Measurements from ENCODE around the gene DPP6.
"Not testable (repeated sequence)": the region's sequence is repeated elsewhere in the genome, so short reads cannot be mapped to it uniquely, and the experiment has no call there.

The DPP6 gene

GRCh38 chr7:154674191-154674590, 622.0 kb downstream of the DPP6 start:
- no peak for TF ChIP-seq CTCF (conservative IDR thresholded peaks at IDR 0.05; ENCODE audit: low read depth, low read length)
- no peaks in the 10 kb centered on the region for H3K36me3 ChIP-seq (ENCODE audit: insufficient read depth)
- H3K4me3 ChIP-seq (IDR thresholded peaks at IDR 0.05; ENCODE audit: insufficient read depth, low read depth, low read length), result no peak overlapping the region
- H3K79me2 ChIP-seq (ENCODE audit: insufficient read depth, low read depth), result no peaks in the 10 kb centered on the region
- no peaks in the 10 kb centered on the region for H3K4me1 ChIP-seq (ENCODE audit: low read depth, poor library complexity, severe bottlenecking)
- H3K27ac ChIP-seq, result no peak overlapping the region
- no peak overlapping the region for H3K4me2 ChIP-seq
- no peaks in the 10 kb centered on the region for H3K27me3 ChIP-seq (ENCODE audit: insufficient read depth, low read depth)
- H2AFZ ChIP-seq (ENCODE audit: low read depth), result no peak overlapping the region
- H4K20me1 ChIP-seq (ENCODE audit: insufficient read depth), result no peaks in the 10 kb centered on the region
- no peak overlapping the region for H3K9ac ChIP-seq

GRCh38 chr7:154675560-154675959, 623.4 kb downstream of the DPP6 start:
- no peaks in the 10 kb centered on the region for H3K36me3 ChIP-seq (ENCODE audit: insufficient read depth)
- H3K27me3 ChIP-seq (ENCODE audit: insufficient read depth, low read depth), result no peaks in the 10 kb centered on the region
- H4K20me1 ChIP-seq (ENCODE audit: insufficient read depth), result no peaks in the 10 kb centered on the region
- H3K9ac ChIP-seq, result no peak overlapping the region
- H3K79me2 ChIP-seq (ENCODE audit: insufficient read depth, low read depth), result no peaks in the 10 kb centered on the region
- no peaks in the 10 kb centered on the region for H3K4me1 ChIP-seq (ENCODE audit: low read depth, poor library complexity, severe bottlenecking)
- no peak overlapping the region for H3K4me3 ChIP-seq (IDR thresholded peaks at IDR 0.05; ENCODE audit: insufficient read depth, low read depth, low read length)
- TF ChIP-seq CTCF (conservative IDR thresholded peaks at IDR 0.05; ENCODE audit: low read depth, low read length), result no peak
- H3K27ac ChIP-seq, result no peak overlapping the region
- H2AFZ ChIP-seq (ENCODE audit: low read depth), result no peak overlapping the region
- H3K4me2 ChIP-seq, result no peak overlapping the region

GRCh38 chr7:154676033-154676421, 623.8 kb downstream of the DPP6 start:
- not testable (repeated sequence) for H3K9ac ChIP-seq; H2AFZ ChIP-seq (ENCODE audit: low read depth); H3K4me1 ChIP-seq (ENCODE audit: low read depth, poor library complexity, severe bottlenecking); H3K27me3 ChIP-seq (ENCODE audit: insufficient read depth, low read depth); H3K36me3 ChIP-seq (ENCODE audit: insufficient read depth); H3K4me3 ChIP-seq (IDR thresholded peaks at IDR 0.05; ENCODE audit: insufficient read depth, low read depth, low read length); H3K4me2 ChIP-seq; H3K79me2 ChIP-seq (ENCODE audit: insufficient read depth, low read depth); H3K27ac ChIP-seq; H4K20me1 ChIP-seq (ENCODE audit: insufficient read depth)

DNA sequence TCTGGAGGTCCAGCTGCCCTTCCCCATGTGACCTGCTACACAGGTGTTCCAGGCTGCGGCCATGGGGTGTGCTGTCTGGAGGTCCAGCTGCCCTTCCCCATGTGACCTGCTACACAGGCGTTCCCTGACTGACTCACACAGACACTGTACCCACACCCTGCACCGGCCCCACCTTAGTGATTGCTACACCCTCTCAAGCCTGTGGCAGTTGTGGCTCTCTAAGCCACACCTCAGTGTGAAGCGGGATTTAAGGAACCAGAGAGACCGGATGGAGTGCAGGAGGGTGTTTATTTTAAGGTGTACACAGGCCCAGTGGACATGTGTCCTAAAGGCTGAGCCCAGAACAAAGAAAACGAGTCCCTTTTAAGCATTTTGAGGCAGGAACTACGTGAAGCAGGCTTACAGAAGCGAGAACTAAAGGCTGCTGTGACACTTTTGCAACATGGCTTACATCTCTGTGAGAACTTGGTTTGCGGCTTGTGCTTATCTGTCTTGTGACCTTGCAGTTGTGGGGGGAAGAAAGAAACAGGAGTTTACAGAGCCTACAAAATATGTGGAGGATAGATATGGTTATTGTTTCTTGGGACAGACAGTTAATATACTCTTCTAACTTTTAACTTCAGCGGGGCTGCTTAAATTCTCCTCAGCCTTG, 624.4 kb downstream of the DPP6 start:
- Histone ChIP-seq H3K4me1 (ENCODE audit: low read depth, poor library complexity, severe bottlenecking) (no peaks in the 10 kb centered on the region), H3K36me3 (ENCODE audit: insufficient read depth) (no peaks in the 10 kb centered on the region), H3K4me3 (IDR thresholded peaks at IDR 0.05; ENCODE audit: insufficient read depth, low read depth, low read length) (no peak overlapping the region), H3K27me3 (ENCODE audit: insufficient read depth, low read depth) (no peaks in the 10 kb centered on the region), H3K27ac (no peak overlapping the region), H2AFZ (ENCODE audit: low read depth) (no peak overlapping the region), H3K79me2 (ENCODE audit: insufficient read depth, low read depth) (no peaks in the 10 kb centered on the region), H4K20me1 (ENCODE audit: insufficient read depth) (no peaks in the 10 kb centered on the region), H3K4me2 (no peak overlapping the region), H3K9ac (no peak overlapping the region)
- no peak for TF ChIP-seq CTCF (conservative IDR thresholded peaks at IDR 0.05; ENCODE audit: low read depth, low read length)

- Histone ChIP-seq H3K79me2 (ENCODE audit: insufficient read depth, low read depth) (no peaks in the 10 kb centered on the region), H2AFZ (ENCODE audit: low read depth) (no peak overlapping the region), H3K9ac (no peak overlapping the region)
These were observed 625.3 kb downstream of the DPP6 start for GRCh38 chr7:154677454-154677853.

GRCh38 chr7:154678001-154678550, 625.9 kb downstream of the DPP6 start:
- H3K9ac ChIP-seq; H3K4me3 ChIP-seq (IDR thresholded peaks at IDR 0.05; ENCODE audit: insufficient read depth, low read depth, low read length); H3K79me2 ChIP-seq (ENCODE audit: insufficient read depth, low read depth); H4K20me1 ChIP-seq (ENCODE audit: insufficient read depth); H3K27ac ChIP-seq; H2AFZ ChIP-seq (ENCODE audit: low read depth); H3K36me3 ChIP-seq (ENCODE audit: insufficient read depth); H3K4me1 ChIP-seq (ENCODE audit: low read depth, poor library complexity, severe bottlenecking); H3K4me2 ChIP-seq; H3K27me3 ChIP-seq (ENCODE audit: insufficient read depth, low read depth): not testable (repeated sequence)

More at GRCh38 chr7:154677454-154677853, 625.3 kb downstream of the DPP6 start:
- no peak overlapping the region for H3K4me2 ChIP-seq
- H3K27me3 ChIP-seq (ENCODE audit: insufficient read depth, low read depth), result no peaks in the 10 kb centered on the region
- H3K4me1 ChIP-seq (ENCODE audit: low read depth, poor library complexity, severe bottlenecking), result no peaks in the 10 kb centered on the region
- no peaks in the 10 kb centered on the region for H3K36me3 ChIP-seq (ENCODE audit: insufficient read depth)
- no peak overlapping the region for H3K27ac ChIP-seq
- TF ChIP-seq CTCF (conservative IDR thresholded peaks at IDR 0.05; ENCODE audit: low read depth, low read length), result no peak
- no peaks in the 10 kb centered on the region for H4K20me1 ChIP-seq (ENCODE audit: insufficient read depth)
- no peak overlapping the region for H3K4me3 ChIP-seq (IDR thresholded peaks at IDR 0.05; ENCODE audit: insufficient read depth, low read depth, low read length)
